ENCODE measurements around the gene PRLR.
"Not testable (repeated sequence)": the region's sequence is repeated elsewhere in the genome, so short reads cannot be mapped to it uniquely, and the experiment has no call there.

The PRLR gene

GRCh38 chr5:35115920-35116319 lies 114.4 kb downstream of the PRLR start:
- Histone ChIP-seq H3K4me1 (ENCODE audit: control extremely low read depth in 1 of 4, control insufficient read depth in 4 of 4, insufficient read depth in 4 of 4, low read length in 3 of 4) (no peaks in the 10 kb centered on the region), H3K9me3 (ENCODE audit: control extremely low read depth in 1 of 5, control insufficient read depth in 4 of 5, insufficient read depth in 2 of 5, low read depth in 1 of 5, low read length in 4 of 5) (no peaks in the 10 kb centered on the region), H3K4me3 (ENCODE audit: control insufficient read depth in 1 of 7, extremely low read depth in 1 of 7, insufficient read depth in 4 of 7, low read depth in 2 of 7, low read length in 6 of 7) (no peak overlapping the region), H3K36me3 (ENCODE audit: control insufficient read depth in 4 of 4, insufficient read depth in 4 of 4, low read length in 3 of 4) (no peaks in the 10 kb centered on the region), H3K27ac (ENCODE audit: insufficient read depth in 1 of 2, low read depth in 1 of 2, low read length in 2 of 2, poor library complexity in 1 of 2, severe bottlenecking in 2 of 2) (no peak overlapping the region), H3K27me3 (replicated peaks in 2 of 5; ENCODE audit: control insufficient read depth in 4 of 5, insufficient read depth in 5 of 5, low read length in 4 of 5) (no peaks in the 10 kb centered on the region)
- POLR2A ChIA-PET, result no interaction called here
- no peak for DNase-seq
- CTCF ChIA-PET, result no interaction called here

- H3K9me3 ChIP-seq (ENCODE audit: control extremely low read depth in 1 of 5, control insufficient read depth in 4 of 5, insufficient read depth in 2 of 5, low read depth in 1 of 5, low read length in 4 of 5), result no peaks in the 10 kb centered on the region
- ChIA-PET POLR2A (no interaction called here), CTCF (interaction anchor here (0.7 kb wide), 1 partner anchor 90 kb away, joined by 3 read pairs; no protein-coding TSS in a partner anchor)
- 96% methylated on average over 3 of the region's 4 CpGs for WGBS (ENCODE audit: insufficient coverage)
- H3K36me3 ChIP-seq (ENCODE audit: control insufficient read depth in 4 of 4, insufficient read depth in 4 of 4, low read length in 3 of 4), result no peaks in the 10 kb centered on the region
- H3K27ac ChIP-seq (ENCODE audit: insufficient read depth in 1 of 2, low read depth in 1 of 2, low read length in 2 of 2, poor library complexity in 1 of 2, severe bottlenecking in 2 of 2), result no peak overlapping the region
- H3K4me1 ChIP-seq (ENCODE audit: control extremely low read depth in 1 of 4, control insufficient read depth in 4 of 4, insufficient read depth in 4 of 4, low read length in 3 of 4), result no peaks in the 10 kb centered on the region
- no peak overlapping the region for H3K4me3 ChIP-seq (ENCODE audit: control insufficient read depth in 1 of 7, extremely low read depth in 1 of 7, insufficient read depth in 4 of 7, low read depth in 2 of 7, low read length in 6 of 7)
- no peak for DNase-seq
- H3K27me3 ChIP-seq (replicated peaks in 2 of 5; ENCODE audit: control insufficient read depth in 4 of 5, insufficient read depth in 5 of 5, low read length in 4 of 5), result no peaks in the 10 kb centered on the region
Observed at GRCh38 chr5:35114698-35115097, 115.6 kb downstream of the PRLR start.

GRCh38 chr5:35112300-35112699 lies 118.0 kb downstream of the PRLR start:
- Histone ChIP-seq H3K27me3 (replicated peaks in 2 of 5; ENCODE audit: control insufficient read depth in 4 of 5, insufficient read depth in 5 of 5, low read length in 4 of 5) (no peaks in the 10 kb centered on the region), H3K4me3 (ENCODE audit: control insufficient read depth in 1 of 7, extremely low read depth in 1 of 7, insufficient read depth in 4 of 7, low read depth in 2 of 7, low read length in 6 of 7) (no peak overlapping the region), H3K36me3 (ENCODE audit: control insufficient read depth in 4 of 4, insufficient read depth in 4 of 4, low read length in 3 of 4) (no peaks in the 10 kb centered on the region), H3K4me1 (ENCODE audit: control extremely low read depth in 1 of 4, control insufficient read depth in 4 of 4, insufficient read depth in 4 of 4, low read length in 3 of 4) (no peaks in the 10 kb centered on the region), H3K9me3 (ENCODE audit: control extremely low read depth in 1 of 5, control insufficient read depth in 4 of 5, insufficient read depth in 2 of 5, low read depth in 1 of 5, low read length in 4 of 5) (no peaks in the 10 kb centered on the region), H3K27ac (ENCODE audit: insufficient read depth in 1 of 2, low read depth in 1 of 2, low read length in 2 of 2, poor library complexity in 1 of 2, severe bottlenecking in 2 of 2) (no peak overlapping the region)
- ChIA-PET CTCF (interaction anchor here (1.0 kb wide), 1 partner anchor 11 kb away, joined by 4 read pairs; no protein-coding TSS in a partner anchor), POLR2A (no interaction called here)
- 56% methylated on average over 3 of the region's 4 CpGs for WGBS (ENCODE audit: insufficient coverage)
- DNase-seq, result no peak

GRCh38 chr5:35104550-35104949 lies 125.7 kb downstream of the PRLR start:
- POLR2A ChIA-PET; H3K4me3 ChIP-seq (ENCODE audit: control insufficient read depth in 1 of 7, extremely low read depth in 1 of 7, insufficient read depth in 4 of 7, low read depth in 2 of 7, low read length in 6 of 7); H3K4me1 ChIP-seq (ENCODE audit: control extremely low read depth in 1 of 4, control insufficient read depth in 4 of 4, insufficient read depth in 4 of 4, low read length in 3 of 4); H3K27ac ChIP-seq (ENCODE audit: insufficient read depth in 1 of 2, low read depth in 1 of 2, low read length in 2 of 2, poor library complexity in 1 of 2, severe bottlenecking in 2 of 2); H3K9me3 ChIP-seq (ENCODE audit: control extremely low read depth in 1 of 5, control insufficient read depth in 4 of 5, insufficient read depth in 2 of 5, low read depth in 1 of 5, low read length in 4 of 5); DNase-seq; CTCF ChIA-PET; H3K36me3 ChIP-seq (ENCODE audit: control insufficient read depth in 4 of 4, insufficient read depth in 4 of 4, low read length in 3 of 4); H3K27me3 ChIP-seq (replicated peaks in 2 of 5; ENCODE audit: control insufficient read depth in 4 of 5, insufficient read depth in 5 of 5, low read length in 4 of 5): not testable (repeated sequence)
- 88% methylated on average over 11 of the region's 11 CpGs for WGBS (ENCODE audit: insufficient coverage)

- H3K36me3 ChIP-seq (ENCODE audit: control insufficient read depth in 4 of 4, insufficient read depth in 4 of 4, low read length in 3 of 4), result no peaks in the 10 kb centered on the region
- WGBS (ENCODE audit: insufficient coverage), result 95% methylated on average over 4 of the region's 5 CpGs
- DNase-seq, result no peak
- H3K27ac ChIP-seq (ENCODE audit: insufficient read depth in 1 of 2, low read depth in 1 of 2, low read length in 2 of 2, poor library complexity in 1 of 2, severe bottlenecking in 2 of 2), result no peak overlapping the region
- H3K9me3 ChIP-seq (ENCODE audit: control extremely low read depth in 1 of 5, control insufficient read depth in 4 of 5, insufficient read depth in 2 of 5, low read depth in 1 of 5, low read length in 4 of 5), result no peaks in the 10 kb centered on the region
- no peaks in the 10 kb centered on the region for H3K27me3 ChIP-seq (replicated peaks in 2 of 5; ENCODE audit: control insufficient read depth in 4 of 5, insufficient read depth in 5 of 5, low read length in 4 of 5)
- no peak overlapping the region for H3K4me3 ChIP-seq (ENCODE audit: control insufficient read depth in 1 of 7, extremely low read depth in 1 of 7, insufficient read depth in 4 of 7, low read depth in 2 of 7, low read length in 6 of 7)
- ChIA-PET POLR2A (no interaction called here), CTCF (no interaction called here)
- no peaks in the 10 kb centered on the region for H3K4me1 ChIP-seq (ENCODE audit: control extremely low read depth in 1 of 4, control insufficient read depth in 4 of 4, insufficient read depth in 4 of 4, low read length in 3 of 4)
Observed at GRCh38 chr5:35103637-35104299, 126.5 kb downstream of the PRLR start.

GRCh38 chr5:35101720-35102119 lies 128.6 kb downstream of the PRLR start:
- H3K27ac ChIP-seq (ENCODE audit: insufficient read depth in 1 of 2, low read depth in 1 of 2, low read length in 2 of 2, poor library complexity in 1 of 2, severe bottlenecking in 2 of 2); CTCF ChIA-PET; DNase-seq; H3K27me3 ChIP-seq (replicated peaks in 2 of 5; ENCODE audit: control insufficient read depth in 4 of 5, insufficient read depth in 5 of 5, low read length in 4 of 5); H3K4me3 ChIP-seq (ENCODE audit: control insufficient read depth in 1 of 7, extremely low read depth in 1 of 7, insufficient read depth in 4 of 7, low read depth in 2 of 7, low read length in 6 of 7); H3K36me3 ChIP-seq (ENCODE audit: control insufficient read depth in 4 of 4, insufficient read depth in 4 of 4, low read length in 3 of 4); H3K9me3 ChIP-seq (ENCODE audit: control extremely low read depth in 1 of 5, control insufficient read depth in 4 of 5, insufficient read depth in 2 of 5, low read depth in 1 of 5, low read length in 4 of 5); H3K4me1 ChIP-seq (ENCODE audit: control extremely low read depth in 1 of 4, control insufficient read depth in 4 of 4, insufficient read depth in 4 of 4, low read length in 3 of 4): not testable (repeated sequence)
- POLR2A ChIA-PET, result interaction anchor here (0.7 kb wide), 1 partner anchor 672 kb away, joined by 3 read pairs; no protein-coding TSS in a partner anchor
- WGBS (ENCODE audit: insufficient coverage), result 96% methylated on average over 8 of the region's 9 CpGs

GRCh38 chr5:35101016-35101415 lies 129.3 kb downstream of the PRLR start:
- 95% methylated on average over 3 of the region's 4 CpGs for WGBS (ENCODE audit: insufficient coverage)
- H3K36me3 ChIP-seq (ENCODE audit: control insufficient read depth in 4 of 4, insufficient read depth in 4 of 4, low read length in 3 of 4), result no peaks in the 10 kb centered on the region
- no peaks in the 10 kb centered on the region for H3K9me3 ChIP-seq (ENCODE audit: control extremely low read depth in 1 of 5, control insufficient read depth in 4 of 5, insufficient read depth in 2 of 5, low read depth in 1 of 5, low read length in 4 of 5)
- ChIA-PET CTCF (no interaction called here), POLR2A (no interaction called here)
- H3K27me3 ChIP-seq (replicated peaks in 2 of 5; ENCODE audit: control insufficient read depth in 4 of 5, insufficient read depth in 5 of 5, low read length in 4 of 5), result peaks cover 0 to 3% (median 0%) of the 10 kb centered on the region in 5 experiments
- H3K4me3 ChIP-seq (ENCODE audit: control insufficient read depth in 1 of 7, extremely low read depth in 1 of 7, insufficient read depth in 4 of 7, low read depth in 2 of 7, low read length in 6 of 7), result no peak overlapping the region
- no peak for DNase-seq
- H3K4me1 ChIP-seq (ENCODE audit: control extremely low read depth in 1 of 4, control insufficient read depth in 4 of 4, insufficient read depth in 4 of 4, low read length in 3 of 4), result no peaks in the 10 kb centered on the region
- H3K27ac ChIP-seq (ENCODE audit: insufficient read depth in 1 of 2, low read depth in 1 of 2, low read length in 2 of 2, poor library complexity in 1 of 2, severe bottlenecking in 2 of 2), result no peak overlapping the region

Data from common myeloid progenitor, CD34-positive (primary cell).